Liver (tissue), 9 donors: ENCODE measurements around the gene BIN2. TPM values are rescaled to one million over a fixed set of nuclear protein-coding genes. Genes with fewer than 3 reads are reported as not detected.

Source experiments
- DNase-seq: peaks from one replicate; pipeline ENCODE4 v3.0.0-alpha.2; 2017; ENCODE audit warnings: low spot score
- H3K27ac ChIP-seq, 2 donors: one replicate each; pipeline ENCODE4 v1.7.0; 2013; ENCODE audit warnings: inconsistent platforms in 2 of 2, low read length in 2 of 2, control low read depth in 1 of 2, low read depth in 1 of 2, mild to moderate bottlenecking in 1 of 2
- H3K27me3 ChIP-seq, 4 donors: one replicate each; pipeline versions ENCODE4 v1.6.1 to v1.7.0; 2013; ENCODE audit warnings: low read length in 3 of 4, inconsistent platforms in 1 of 4, mild to moderate bottlenecking in 1 of 4, moderate library complexity in 1 of 4; ENCODE audit not compliant: control insufficient read depth in 4 of 4, insufficient read depth in 4 of 4
- H3K36me3 ChIP-seq, 4 donors: one replicate each; pipeline versions ENCODE4 v1.6.1 to v1.7.0; 2013; ENCODE audit warnings: low read length in 3 of 4, mild to moderate bottlenecking in 3 of 4, low read depth in 1 of 4, moderate library complexity in 1 of 4; ENCODE audit not compliant: control insufficient read depth in 4 of 4, insufficient read depth in 3 of 4
- H3K4me1 ChIP-seq, 4 donors: one replicate each; pipeline versions ENCODE4 v1.6.1 to v1.7.0; 2013; ENCODE audit warnings: low read length in 3 of 4, mild to moderate bottlenecking in 3 of 4, moderate library complexity in 1 of 4; ENCODE audit not compliant: control insufficient read depth in 4 of 4, insufficient read depth in 4 of 4
- H3K4me3 ChIP-seq, 3 donors: one replicate each; pipeline versions ENCODE4 v1.6.1 to v1.7.0; 2013; ENCODE audit warnings: low read length in 3 of 3, control low read depth in 1 of 3, low read depth in 1 of 3, mild to moderate bottlenecking in 1 of 3
- H3K9ac ChIP-seq, 2 donors: one replicate each; pipeline ENCODE4 v1.7.0; 2013; ENCODE audit warnings: low read length in 2 of 2, mild to moderate bottlenecking in 2 of 2, moderate library complexity in 2 of 2, control low read depth in 1 of 2, low read depth in 1 of 2
- H3K9me3 ChIP-seq, 4 donors: one replicate each; pipeline versions ENCODE4 v1.6.1 to v1.7.0; 2013; ENCODE audit warnings: low read length in 3 of 4; ENCODE audit not compliant: control insufficient read depth in 4 of 4
- EGR1 ChIP-seq, 2 donors: IDR thresholded peaks; 2 replicates each; pipeline ENCODE4 v1.6.1; 2016 to 2018; ENCODE audit warnings: antibody characterized with exemption in 2 of 2, low read depth in 2 of 2
- FOXA1 ChIP-seq: IDR thresholded peaks from 2 replicates; pipeline ENCODE4 v1.6.1; 2016; ENCODE audit warnings: antibody characterized with exemption
- FOXA2 ChIP-seq: IDR thresholded peaks from 2 replicates; pipeline ENCODE4 v1.6.1; 2016; ENCODE audit warnings: antibody characterized with exemption
- GABPA ChIP-seq, 2 donors: IDR thresholded peaks in 1 of 2; conservative IDR thresholded peaks in 1 of 2; 2 replicates each; pipeline ENCODE4 v1.6.1; 2016; ENCODE audit warnings: antibody characterized with exemption in 2 of 2, mild to moderate bottlenecking in 1 of 2, moderate library complexity in 1 of 2
- HNF4A ChIP-seq, 2 donors: conservative IDR thresholded peaks; 2 replicates each; pipeline ENCODE4 v1.6.1; 2016; ENCODE audit warnings: antibody characterized with exemption in 2 of 2, mild to moderate bottlenecking in 2 of 2
- HNF4G ChIP-seq: IDR thresholded peaks from 2 replicates; pipeline ENCODE4 v1.6.1; 2016; ENCODE audit warnings: antibody characterized with exemption
- JUND ChIP-seq, 2 donors: IDR thresholded peaks; 2 replicates each; pipeline ENCODE4 v1.6.1; 2016; ENCODE audit warnings: antibody characterized with exemption in 2 of 2
- NR2F2 ChIP-seq: IDR thresholded peaks from 2 replicates; pipeline ENCODE4 v1.6.1; 2016; ENCODE audit warnings: antibody characterized with exemption
- RAD21 ChIP-seq, 2 donors: IDR thresholded peaks; 2 replicates each; pipeline ENCODE4 v1.6.1; 2016; ENCODE audit warnings: antibody characterized with exemption in 2 of 2, mild to moderate bottlenecking in 2 of 2
- RXRA ChIP-seq, 2 donors: IDR thresholded peaks; 2 replicates each; pipeline ENCODE4 v1.6.1; 2017 to 2018; ENCODE audit warnings: antibody characterized with exemption in 2 of 2, mild to moderate bottlenecking in 1 of 2
- SP1 ChIP-seq: IDR thresholded peaks from 2 replicates; pipeline ENCODE4 v1.6.1; 2018; ENCODE audit warnings: antibody characterized with exemption, mild to moderate bottlenecking
- TAF1 ChIP-seq: conservative IDR thresholded peaks from 2 replicates; pipeline ENCODE4 v1.6.1; 2016; ENCODE audit warnings: antibody characterized with exemption, mild to moderate bottlenecking
- YY1 ChIP-seq: IDR thresholded peaks from 2 replicates; pipeline ENCODE4 v1.6.1; 2016; ENCODE audit warnings: antibody characterized with exemption, mild to moderate bottlenecking
- WGBS: extraction: QIAGEN DNeasy Blood & Tissue Kit; methylation state at CpG from one replicate; pipeline ENCODE4 v1.1.7; 2013; 5-methylcytosine and 5-hydroxymethylcytosine counted together
- polyA plus RNA-seq, 2 donors: library from polyadenylated mRNA; stranded (reverse) in 1 of 2; unstranded in 1 of 2; fragments of 200-250 nt in 1 of 2; fragments of >200 nt in 1 of 2; fragmentation: Nextera tagmentation in 1 of 2; extraction: Ambion mirVana in 1 of 2; gene quantifications; one replicate each; pipeline versions ENCODE4 v1.2.1 to v1.2.3, GENCODE V29; 2013 to 2015
- total RNA-seq, 2 donors: library from RNA; depleted of rRNA; stranded (reverse); fragments of >200 nt; gene quantifications; one replicate each; pipeline ENCODE4 v1.2.3, GENCODE V29; 2014
- TF ChIP-seq, protein P1 (sequence below): fragments of 150-350 bp; IDR thresholded peaks from 2 replicates; pipeline ENCODE4 v1.5.1; 2017; ENCODE audit warnings: improper control_type of control experiment, low read depth, low read length; ENCODE audit not compliant: missing input control
- TF ChIP-seq, protein P2 (sequence below): IDR thresholded peaks from 2 replicates; pipeline ENCODE4 v1.6.1; 2016; ENCODE audit warnings: antibody characterized with exemption
- TF ChIP-seq, protein P3 (sequence below): IDR thresholded peaks from 2 replicates; pipeline ENCODE4 v1.6.1; 2016; ENCODE audit warnings: antibody characterized with exemption
- TF ChIP-seq, protein P4 (sequence below): IDR thresholded peaks from 2 replicates; pipeline ENCODE4 v1.6.1; 2016; ENCODE audit warnings: antibody characterized with exemption, mild to moderate bottlenecking
- TF ChIP-seq, protein P5 (sequence below): IDR thresholded peaks from 2 replicates; pipeline ENCODE4 v1.6.1; 2016; ENCODE audit warnings: antibody characterized with exemption
- donor health status: healthy.
- donor health status: healthy.
- donor health status: healthy.
- donor health status: healthy.
- donor health status: healthy.

BIN2 gene
- total and polyA plus RNA-seq, 4 donors: 1.9 to 10.2 (median 4.4) TPM

DNA sequence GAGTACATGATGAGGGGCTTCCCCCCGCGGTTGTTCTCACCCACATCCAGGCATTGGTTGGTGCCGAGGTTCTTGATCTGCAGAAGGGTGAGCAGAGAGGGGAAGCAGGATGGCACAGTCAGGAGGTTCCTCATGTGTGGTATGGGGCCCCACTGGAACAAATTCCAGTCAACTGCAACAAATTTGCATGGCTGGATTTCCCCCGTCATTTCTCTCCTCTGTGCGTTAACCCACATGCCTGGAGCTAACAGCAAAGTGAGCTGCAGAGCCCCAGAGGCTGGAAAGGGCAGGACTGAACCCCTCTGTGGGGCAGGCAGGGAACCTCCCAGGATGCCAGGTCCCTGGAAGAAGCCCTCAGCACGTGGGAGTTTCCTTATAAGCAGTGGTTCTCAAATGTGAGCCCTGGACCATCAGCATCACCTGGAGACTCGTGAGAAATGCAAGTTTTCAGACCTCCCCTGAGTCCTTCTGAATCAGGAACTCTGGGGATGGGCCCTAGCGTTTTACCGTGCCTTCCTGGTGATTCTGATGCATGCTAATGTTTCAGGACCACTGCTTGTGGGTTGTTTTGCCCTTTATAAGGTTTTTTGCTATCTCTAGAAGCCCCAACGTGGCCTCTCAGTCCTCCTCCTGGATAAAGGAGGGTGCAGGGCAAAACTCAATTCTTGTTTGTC is 33.5 kb upstream of the BIN2 start (continued):
- TF ChIP-seq GABPA (IDR thresholded peaks at IDR 0.05 in 1 of 2, conservative IDR thresholded peaks at IDR 0.05 in 1 of 2): no peak
- TF ChIP-seq YY1: no peak
- TF ChIP-seq EGR1 (IDR thresholded peaks at IDR 0.05; ENCODE audit: low read depth in 2 of 2): no peak
- TF ChIP-seq, protein P1, sequence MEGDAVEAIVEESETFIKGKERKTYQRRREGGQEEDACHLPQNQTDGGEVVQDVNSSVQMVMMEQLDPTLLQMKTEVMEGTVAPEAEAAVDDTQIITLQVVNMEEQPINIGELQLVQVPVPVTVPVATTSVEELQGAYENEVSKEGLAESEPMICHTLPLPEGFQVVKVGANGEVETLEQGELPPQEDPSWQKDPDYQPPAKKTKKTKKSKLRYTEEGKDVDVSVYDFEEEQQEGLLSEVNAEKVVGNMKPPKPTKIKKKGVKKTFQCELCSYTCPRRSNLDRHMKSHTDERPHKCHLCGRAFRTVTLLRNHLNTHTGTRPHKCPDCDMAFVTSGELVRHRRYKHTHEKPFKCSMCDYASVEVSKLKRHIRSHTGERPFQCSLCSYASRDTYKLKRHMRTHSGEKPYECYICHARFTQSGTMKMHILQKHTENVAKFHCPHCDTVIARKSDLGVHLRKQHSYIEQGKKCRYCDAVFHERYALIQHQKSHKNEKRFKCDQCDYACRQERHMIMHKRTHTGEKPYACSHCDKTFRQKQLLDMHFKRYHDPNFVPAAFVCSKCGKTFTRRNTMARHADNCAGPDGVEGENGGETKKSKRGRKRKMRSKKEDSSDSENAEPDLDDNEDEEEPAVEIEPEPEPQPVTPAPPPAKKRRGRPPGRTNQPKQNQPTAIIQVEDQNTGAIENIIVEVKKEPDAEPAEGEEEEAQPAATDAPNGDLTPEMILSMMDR: no peak
- TF ChIP-seq TAF1: no peak

DNA sequence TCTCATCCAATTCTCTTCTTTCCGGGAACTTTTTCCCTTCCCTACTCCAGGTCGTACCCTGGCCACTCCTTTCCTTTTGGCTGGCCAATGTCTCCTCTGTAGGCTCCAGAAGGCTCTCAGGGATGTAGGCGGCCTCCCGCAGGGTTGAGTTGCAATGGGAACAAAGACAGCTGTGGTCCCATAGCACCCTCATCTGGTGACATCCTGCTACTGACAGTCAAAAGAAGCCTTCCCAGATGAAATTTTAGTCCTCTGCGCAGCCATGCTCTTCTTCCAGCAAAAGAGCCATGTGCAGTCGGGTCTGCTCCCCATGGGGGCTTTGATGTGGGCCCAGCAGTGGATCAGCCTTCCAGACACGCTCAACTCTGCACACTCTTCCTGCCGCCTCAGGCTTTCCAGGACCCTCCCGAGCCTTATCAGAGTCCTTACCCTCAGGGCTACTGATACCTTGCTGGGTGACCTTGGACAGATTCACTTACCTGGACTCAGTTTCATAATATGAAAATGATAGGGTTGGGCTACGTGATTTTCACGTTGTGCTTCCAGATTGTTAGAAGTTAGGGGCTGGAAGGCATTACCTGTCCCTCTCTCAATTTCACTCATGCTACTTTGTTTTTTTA is 28.0 kb upstream of the BIN2 start:
- 59% methylated on average over 11 of the region's 11 CpGs for WGBS
- no peak overlapping the region for H3K9ac ChIP-seq

More for the DNA sequence above, 28.0 kb upstream of the BIN2 start:
- Histone ChIP-seq H3K4me3 (no peak overlapping the region), H3K27me3 (no peaks in the 10 kb centered on the region), H3K36me3 (no peaks in the 10 kb centered on the region), H3K27ac (no peak overlapping the region), H3K4me1 (no peaks in the 10 kb centered on the region), H3K9me3 (no peaks in the 10 kb centered on the region)
- no peak for TF ChIP-seq NR2F2
- TF ChIP-seq, protein P2, sequence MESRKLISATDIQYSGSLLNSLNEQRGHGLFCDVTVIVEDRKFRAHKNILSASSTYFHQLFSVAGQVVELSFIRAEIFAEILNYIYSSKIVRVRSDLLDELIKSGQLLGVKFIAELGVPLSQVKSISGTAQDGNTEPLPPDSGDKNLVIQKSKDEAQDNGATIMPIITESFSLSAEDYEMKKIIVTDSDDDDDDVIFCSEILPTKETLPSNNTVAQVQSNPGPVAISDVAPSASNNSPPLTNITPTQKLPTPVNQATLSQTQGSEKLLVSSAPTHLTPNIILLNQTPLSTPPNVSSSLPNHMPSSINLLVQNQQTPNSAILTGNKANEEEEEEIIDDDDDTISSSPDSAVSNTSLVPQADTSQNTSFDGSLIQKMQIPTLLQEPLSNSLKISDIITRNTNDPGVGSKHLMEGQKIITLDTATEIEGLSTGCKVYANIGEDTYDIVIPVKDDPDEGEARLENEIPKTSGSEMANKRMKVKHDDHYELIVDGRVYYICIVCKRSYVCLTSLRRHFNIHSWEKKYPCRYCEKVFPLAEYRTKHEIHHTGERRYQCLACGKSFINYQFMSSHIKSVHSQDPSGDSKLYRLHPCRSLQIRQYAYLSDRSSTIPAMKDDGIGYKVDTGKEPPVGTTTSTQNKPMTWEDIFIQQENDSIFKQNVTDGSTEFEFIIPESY: no peak
- TF ChIP-seq SP1: no peak
- TF ChIP-seq FOXA2: no peak
- no peak for TF ChIP-seq HNF4A (conservative IDR thresholded peaks at IDR 0.05)
- TF ChIP-seq TAF1: no peak
- TF ChIP-seq RXRA (IDR thresholded peaks at IDR 0.05): no peak
- peak; percentile 61 to 83 for TF ChIP-seq RAD21 (IDR thresholded peaks at IDR 0.05)
- no peak for TF ChIP-seq EGR1 (IDR thresholded peaks at IDR 0.05; ENCODE audit: low read depth in 2 of 2)
- TF ChIP-seq, protein P3, sequence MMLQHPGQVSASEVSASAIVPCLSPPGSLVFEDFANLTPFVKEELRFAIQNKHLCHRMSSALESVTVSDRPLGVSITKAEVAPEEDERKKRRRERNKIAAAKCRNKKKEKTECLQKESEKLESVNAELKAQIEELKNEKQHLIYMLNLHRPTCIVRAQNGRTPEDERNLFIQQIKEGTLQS: no peak
- no peak for TF ChIP-seq HNF4G
- no peak for TF ChIP-seq JUND (IDR thresholded peaks at IDR 0.05)
- TF ChIP-seq GABPA (IDR thresholded peaks at IDR 0.05 in 1 of 2, conservative IDR thresholded peaks at IDR 0.05 in 1 of 2): no peak
- TF ChIP-seq, protein P4, sequence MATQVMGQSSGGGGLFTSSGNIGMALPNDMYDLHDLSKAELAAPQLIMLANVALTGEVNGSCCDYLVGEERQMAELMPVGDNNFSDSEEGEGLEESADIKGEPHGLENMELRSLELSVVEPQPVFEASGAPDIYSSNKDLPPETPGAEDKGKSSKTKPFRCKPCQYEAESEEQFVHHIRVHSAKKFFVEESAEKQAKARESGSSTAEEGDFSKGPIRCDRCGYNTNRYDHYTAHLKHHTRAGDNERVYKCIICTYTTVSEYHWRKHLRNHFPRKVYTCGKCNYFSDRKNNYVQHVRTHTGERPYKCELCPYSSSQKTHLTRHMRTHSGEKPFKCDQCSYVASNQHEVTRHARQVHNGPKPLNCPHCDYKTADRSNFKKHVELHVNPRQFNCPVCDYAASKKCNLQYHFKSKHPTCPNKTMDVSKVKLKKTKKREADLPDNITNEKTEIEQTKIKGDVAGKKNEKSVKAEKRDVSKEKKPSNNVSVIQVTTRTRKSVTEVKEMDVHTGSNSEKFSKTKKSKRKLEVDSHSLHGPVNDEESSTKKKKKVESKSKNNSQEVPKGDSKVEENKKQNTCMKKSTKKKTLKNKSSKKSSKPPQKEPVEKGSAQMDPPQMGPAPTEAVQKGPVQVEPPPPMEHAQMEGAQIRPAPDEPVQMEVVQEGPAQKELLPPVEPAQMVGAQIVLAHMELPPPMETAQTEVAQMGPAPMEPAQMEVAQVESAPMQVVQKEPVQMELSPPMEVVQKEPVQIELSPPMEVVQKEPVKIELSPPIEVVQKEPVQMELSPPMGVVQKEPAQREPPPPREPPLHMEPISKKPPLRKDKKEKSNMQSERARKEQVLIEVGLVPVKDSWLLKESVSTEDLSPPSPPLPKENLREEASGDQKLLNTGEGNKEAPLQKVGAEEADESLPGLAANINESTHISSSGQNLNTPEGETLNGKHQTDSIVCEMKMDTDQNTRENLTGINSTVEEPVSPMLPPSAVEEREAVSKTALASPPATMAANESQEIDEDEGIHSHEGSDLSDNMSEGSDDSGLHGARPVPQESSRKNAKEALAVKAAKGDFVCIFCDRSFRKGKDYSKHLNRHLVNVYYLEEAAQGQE: no peak
- TF ChIP-seq, protein P1: peak; percentile 49
- TF ChIP-seq FOXA1: no peak
- TF ChIP-seq, protein P5, sequence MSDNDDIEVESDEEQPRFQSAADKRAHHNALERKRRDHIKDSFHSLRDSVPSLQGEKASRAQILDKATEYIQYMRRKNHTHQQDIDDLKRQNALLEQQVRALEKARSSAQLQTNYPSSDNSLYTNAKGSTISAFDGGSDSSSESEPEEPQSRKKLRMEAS: no peak
- DNase-seq: no peak
